ENCODE measurements around the gene CD80. TPM values are rescaled to one million over a fixed set of nuclear protein-coding genes. Genes with fewer than 3 reads are reported as not detected.

Gene CD80
- polyA plus RNA-seq, 1 donor (not counting 4 experiments of a cell fraction or from before 2014, with no cell fraction given) = not detected

DNA sequence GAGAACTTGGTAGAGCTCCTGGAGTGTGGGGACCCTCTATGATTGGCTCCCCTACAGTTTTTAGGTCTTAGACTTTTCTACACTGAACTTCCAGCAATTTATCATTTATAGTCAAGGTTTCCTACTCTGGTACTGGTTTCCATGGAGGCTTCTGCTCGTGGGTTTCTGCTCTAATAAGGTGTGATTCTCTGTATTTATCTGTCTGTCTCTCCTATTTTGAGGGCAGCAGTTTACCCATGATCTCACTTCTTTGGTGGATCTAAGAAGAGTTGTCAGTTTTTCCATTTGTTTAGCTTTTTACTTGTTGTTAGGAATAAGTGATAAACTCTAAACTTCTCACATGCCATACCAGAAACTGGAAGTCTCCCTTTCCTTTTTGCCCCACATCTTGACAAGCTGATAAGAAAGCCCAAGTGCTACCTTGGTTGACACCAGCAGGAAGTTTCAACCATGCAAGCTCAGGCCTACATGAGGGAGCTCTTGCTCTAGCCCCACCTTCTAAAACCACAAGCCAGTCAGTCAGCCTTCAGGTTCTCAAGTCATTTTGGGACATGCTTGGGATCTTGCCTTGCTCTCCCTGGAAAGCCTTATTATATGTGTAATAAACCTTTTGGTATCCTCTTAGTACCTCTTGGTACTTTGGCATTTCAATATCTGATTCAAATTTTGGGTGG, 51.1 kb downstream of the CD80 start:
- no peaks in the 10 kb centered on the region for H4K20me1 ChIP-seq (ENCODE audit: control insufficient read depth, extremely low read depth, insufficient read depth, low read length)
- TF ChIP-seq, protein P1, sequence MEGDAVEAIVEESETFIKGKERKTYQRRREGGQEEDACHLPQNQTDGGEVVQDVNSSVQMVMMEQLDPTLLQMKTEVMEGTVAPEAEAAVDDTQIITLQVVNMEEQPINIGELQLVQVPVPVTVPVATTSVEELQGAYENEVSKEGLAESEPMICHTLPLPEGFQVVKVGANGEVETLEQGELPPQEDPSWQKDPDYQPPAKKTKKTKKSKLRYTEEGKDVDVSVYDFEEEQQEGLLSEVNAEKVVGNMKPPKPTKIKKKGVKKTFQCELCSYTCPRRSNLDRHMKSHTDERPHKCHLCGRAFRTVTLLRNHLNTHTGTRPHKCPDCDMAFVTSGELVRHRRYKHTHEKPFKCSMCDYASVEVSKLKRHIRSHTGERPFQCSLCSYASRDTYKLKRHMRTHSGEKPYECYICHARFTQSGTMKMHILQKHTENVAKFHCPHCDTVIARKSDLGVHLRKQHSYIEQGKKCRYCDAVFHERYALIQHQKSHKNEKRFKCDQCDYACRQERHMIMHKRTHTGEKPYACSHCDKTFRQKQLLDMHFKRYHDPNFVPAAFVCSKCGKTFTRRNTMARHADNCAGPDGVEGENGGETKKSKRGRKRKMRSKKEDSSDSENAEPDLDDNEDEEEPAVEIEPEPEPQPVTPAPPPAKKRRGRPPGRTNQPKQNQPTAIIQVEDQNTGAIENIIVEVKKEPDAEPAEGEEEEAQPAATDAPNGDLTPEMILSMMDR (optimal IDR thresholded peaks at IDR 0.05 in 1 of 3, IDR thresholded peaks at IDR 0.05 in 1 of 3, conservative IDR thresholded peaks at IDR 0.05 in 1 of 3; ENCODE audit: extremely low read depth in 1 of 3, insufficient read depth in 2 of 3, low read length in 3 of 3) = no peak
- no peak for TF ChIP-seq EZH2 (IDR thresholded peaks at IDR 0.05; ENCODE audit: low read length)
- H3K4me3 ChIP-seq (ENCODE audit: control insufficient read depth in 2 of 3, extremely low read depth in 1 of 3, insufficient read depth in 2 of 3, low read depth in 1 of 3, low read length in 3 of 3) = no peak overlapping the region
- H3K27ac ChIP-seq (ENCODE audit: control insufficient read depth, insufficient read depth, low read length) = no peak overlapping the region
- dilution Hi-C loops (cut with MboI; ENCODE audit: extremely low pct_ligation_motif_present, low sequenced_read_pairs) = no loop called here
- FAIRE-seq (no peak), DNase-seq (ENCODE audit: low read depth, low spot score) (no peak)
- no peaks in the 10 kb centered on the region for H3K4me1 ChIP-seq (ENCODE audit: control insufficient read depth, extremely low read depth, insufficient read depth, low read length)
- no peak overlapping the region for H2AFZ ChIP-seq (ENCODE audit: control insufficient read depth, low read length)
- H3K9me3 ChIP-seq (ENCODE audit: control insufficient read depth, low read depth, low read length) = no peaks in the 10 kb centered on the region
- H3K27me3 ChIP-seq (ENCODE audit: control insufficient read depth, extremely low read depth, insufficient read depth, low read length) = no peaks in the 10 kb centered on the region
- peaks cover 5% of the 10 kb centered on the region for H3K79me2 ChIP-seq (ENCODE audit: control insufficient read depth, insufficient read depth, low read length)
- no peaks in the 10 kb centered on the region for H3K9me1 ChIP-seq (ENCODE audit: control insufficient read depth, extremely low read depth, insufficient read depth, low read length)
- H3K9ac ChIP-seq (ENCODE audit: control insufficient read depth, extremely low read depth, insufficient read depth, low read length) = no peak overlapping the region
- H3K4me2 ChIP-seq (ENCODE audit: control insufficient read depth, extremely low read depth, insufficient read depth, low read depth, low read length) = no peak overlapping the region
- peaks cover 8 to 19% of the 10 kb centered on the region in 2 experiments for H3K36me3 ChIP-seq (ENCODE audit: control insufficient read depth in 2 of 2, extremely low read depth in 1 of 2, insufficient read depth in 2 of 2, low read length in 2 of 2)

DNA sequence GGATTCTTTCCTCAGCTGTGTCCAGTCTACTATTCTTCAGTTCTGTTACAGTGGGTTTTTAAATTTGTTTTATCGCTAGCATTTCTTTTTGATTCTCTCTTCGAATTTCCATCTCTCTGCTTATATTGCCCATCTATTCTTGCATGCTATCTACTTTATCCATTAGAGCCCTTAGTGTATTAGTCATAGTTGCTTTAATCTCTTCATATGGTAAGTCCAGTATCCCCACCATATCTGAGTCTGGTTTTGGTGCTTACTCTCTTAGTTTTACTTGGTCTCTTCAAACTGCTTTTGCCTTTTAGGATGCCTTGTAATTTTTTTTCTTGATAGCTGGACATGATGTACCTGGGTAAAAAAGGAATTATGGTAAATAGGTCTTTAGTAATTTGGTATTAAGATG, 52.0 kb downstream of the CD80 start:
- no peak for TF ChIP-seq EZH2 (IDR thresholded peaks at IDR 0.05; ENCODE audit: low read length)
- TF ChIP-seq, protein P1 (optimal IDR thresholded peaks at IDR 0.05 in 1 of 3, IDR thresholded peaks at IDR 0.05 in 1 of 3, conservative IDR thresholded peaks at IDR 0.05 in 1 of 3; ENCODE audit: extremely low read depth in 1 of 3, insufficient read depth in 2 of 3, low read length in 3 of 3) = no peak
- Histone ChIP-seq H3K9me3 (ENCODE audit: control insufficient read depth, low read depth, low read length) (no peaks in the 10 kb centered on the region), H3K36me3 (ENCODE audit: control insufficient read depth in 2 of 2, extremely low read depth in 1 of 2, insufficient read depth in 2 of 2, low read length in 2 of 2) (peaks cover 6 to 12% of the 10 kb centered on the region in 2 experiments), H3K4me1 (ENCODE audit: control insufficient read depth, extremely low read depth, insufficient read depth, low read length) (no peaks in the 10 kb centered on the region), H3K9ac (ENCODE audit: control insufficient read depth, extremely low read depth, insufficient read depth, low read length) (no peak overlapping the region), H4K20me1 (ENCODE audit: control insufficient read depth, extremely low read depth, insufficient read depth, low read length) (no peaks in the 10 kb centered on the region), H3K4me2 (ENCODE audit: control insufficient read depth, extremely low read depth, insufficient read depth, low read depth, low read length) (no peak overlapping the region), H3K27ac (ENCODE audit: control insufficient read depth, insufficient read depth, low read length) (no peak overlapping the region), H2AFZ (ENCODE audit: control insufficient read depth, low read length) (no peak overlapping the region), H3K4me3 (ENCODE audit: control insufficient read depth in 2 of 3, extremely low read depth in 1 of 3, insufficient read depth in 2 of 3, low read depth in 1 of 3, low read length in 3 of 3) (no peak overlapping the region), H3K79me2 (ENCODE audit: control insufficient read depth, insufficient read depth, low read length) (peaks cover 7% of the 10 kb centered on the region), H3K9me1 (ENCODE audit: control insufficient read depth, extremely low read depth, insufficient read depth, low read length) (no peaks in the 10 kb centered on the region), H3K27me3 (ENCODE audit: control insufficient read depth, extremely low read depth, insufficient read depth, low read length) (no peaks in the 10 kb centered on the region)
- DNase-seq (ENCODE audit: low read depth, low spot score) (no peak), FAIRE-seq (no peak)
- dilution Hi-C loops (cut with MboI; ENCODE audit: extremely low pct_ligation_motif_present, low sequenced_read_pairs) = no loop called here
